Non-pigmented ciliary epithelial cell (primary cell): ENCODE data around the gene SDK1.

ENCODE experiments used
- DNase-seq: peaks from one replicate; pipeline ENCODE4 v3.0.0-alpha.2; 2010; ENCODE audit warnings: low read depth

SDK1 gene

GRCh38 chr7:3459111-3459510 is 158.1 kb downstream of the SDK1 start:
- no peak for DNase-seq

- DNase-seq, result no peak
Measured at GRCh38 chr7:3461923-3462322, 160.9 kb downstream of the SDK1 start.

DNA sequence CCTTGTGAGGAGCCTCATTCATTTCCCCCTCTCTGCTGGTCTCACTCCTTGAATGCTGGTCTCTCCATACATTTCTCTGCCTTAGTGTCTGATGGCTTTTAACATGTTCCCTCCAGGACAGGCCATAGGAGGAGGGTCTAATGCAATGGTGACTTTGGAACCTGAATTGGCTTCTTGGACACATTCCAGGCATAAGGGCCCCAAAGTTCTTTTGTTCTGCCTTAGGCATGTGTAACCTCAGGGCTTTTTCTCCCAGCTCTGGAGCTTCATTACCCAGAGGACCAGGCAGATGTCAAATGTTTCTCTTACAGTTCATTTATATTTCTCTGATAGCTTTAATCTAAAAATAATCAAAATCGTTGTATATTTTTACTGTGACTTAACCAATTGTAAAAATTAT is 162.6 kb downstream of the SDK1 start:
- DNase-seq, result no peak

- no peak for DNase-seq
Measured at GRCh38 chr7:3464900-3465622, 164.0 kb downstream of the SDK1 start.

DNA sequence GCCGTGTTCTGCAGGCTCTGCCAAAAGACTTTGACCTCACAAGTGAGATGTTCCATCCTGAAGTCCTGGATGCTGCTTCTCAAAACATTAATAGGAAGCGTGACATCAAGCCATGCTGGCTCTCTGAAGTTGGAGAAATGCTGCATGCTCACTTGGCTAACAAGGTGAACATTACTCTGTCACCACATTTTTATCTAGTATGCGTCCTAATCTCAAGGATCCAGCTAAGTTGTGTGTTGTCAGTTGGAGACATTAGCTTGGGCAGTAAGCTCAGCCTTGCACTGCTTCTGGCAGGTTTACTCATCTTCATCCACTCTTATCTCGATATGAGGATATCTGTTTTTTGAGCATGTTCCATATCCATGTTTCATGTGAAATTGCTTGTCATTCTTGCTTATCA is 165.2 kb downstream of the SDK1 start:
- no peak for DNase-seq

DNA sequence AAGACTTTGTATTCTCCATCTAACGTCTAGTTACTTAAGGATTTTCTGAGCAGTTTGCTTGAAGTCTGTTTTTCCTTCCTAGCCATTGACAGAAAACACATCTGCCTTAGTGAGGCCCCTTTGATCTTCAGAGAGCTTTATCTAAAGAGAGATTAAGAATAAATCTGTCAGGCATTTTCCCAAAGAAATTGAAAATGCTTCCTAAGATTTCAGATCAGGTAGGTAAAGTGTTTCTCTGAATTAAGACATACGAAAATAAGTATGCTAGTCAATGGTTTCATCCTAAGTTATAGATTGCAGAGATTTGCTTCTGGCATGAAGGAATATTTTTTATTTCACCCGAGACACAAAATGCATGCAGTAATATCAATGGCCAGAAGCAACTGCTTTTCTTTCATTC is 168.6 kb downstream of the SDK1 start:
- no peak for DNase-seq

GRCh38 chr7:3480197-3480596 is 179.1 kb downstream of the SDK1 start:
- DNase-seq, result no peak

DNA sequence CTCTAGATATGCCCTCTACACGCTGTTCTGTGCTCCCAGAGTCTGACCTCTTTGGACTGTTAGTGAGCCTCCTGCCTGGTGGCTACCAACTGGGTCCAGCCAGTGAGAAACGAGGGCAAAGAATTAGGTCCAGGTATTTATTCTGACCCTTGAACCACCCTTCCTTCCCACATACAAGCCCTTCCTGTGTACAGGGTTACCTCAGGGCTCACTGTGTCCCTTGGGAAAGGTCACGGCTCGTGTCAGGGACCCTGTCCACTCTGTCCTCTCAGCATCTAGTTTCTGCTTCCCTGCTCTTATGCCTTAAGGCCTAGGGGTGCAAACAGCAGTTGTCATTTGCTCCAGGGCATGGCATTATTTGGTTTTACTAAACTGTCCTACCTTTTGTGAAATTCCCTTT is 180.4 kb downstream of the SDK1 start:
- DNase-seq, result no peak

DNA sequence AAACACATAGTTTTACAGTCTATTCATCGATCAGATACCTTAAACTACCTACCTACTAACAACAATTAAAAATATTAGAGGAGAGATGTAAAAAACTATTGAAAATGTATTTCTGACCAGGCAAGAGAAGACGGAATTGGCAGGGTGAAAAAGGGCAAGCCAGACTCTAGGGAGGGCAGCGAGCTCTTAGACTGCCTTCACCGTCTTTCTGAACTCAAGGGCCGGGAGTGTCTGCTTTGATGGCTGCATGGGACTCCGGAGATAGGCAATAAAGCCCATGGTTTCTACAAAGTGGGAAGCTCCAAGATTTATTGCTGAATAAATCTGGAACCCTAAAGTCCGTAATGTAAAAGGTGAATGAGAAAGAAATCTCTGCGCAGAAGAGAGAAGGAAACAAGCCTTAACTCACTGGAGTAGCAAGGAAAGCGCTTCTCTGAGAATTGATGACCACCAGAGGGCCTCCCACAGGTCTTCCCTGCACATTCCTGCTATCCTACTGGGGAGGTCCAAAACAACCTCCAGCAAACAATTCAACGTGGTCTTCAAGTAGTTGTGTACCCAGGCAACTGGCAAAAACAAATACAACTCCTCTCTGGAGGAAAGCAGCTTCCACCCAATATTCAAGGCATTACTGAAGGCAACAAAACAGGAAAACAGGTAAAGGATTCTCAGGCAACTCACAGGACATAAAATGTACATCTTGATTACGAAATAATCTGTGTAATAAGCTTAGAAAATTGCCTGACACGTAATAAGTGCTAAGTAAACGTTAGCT is 181.3 kb downstream of the SDK1 start:
- DNase-seq, result no peak

DNA sequence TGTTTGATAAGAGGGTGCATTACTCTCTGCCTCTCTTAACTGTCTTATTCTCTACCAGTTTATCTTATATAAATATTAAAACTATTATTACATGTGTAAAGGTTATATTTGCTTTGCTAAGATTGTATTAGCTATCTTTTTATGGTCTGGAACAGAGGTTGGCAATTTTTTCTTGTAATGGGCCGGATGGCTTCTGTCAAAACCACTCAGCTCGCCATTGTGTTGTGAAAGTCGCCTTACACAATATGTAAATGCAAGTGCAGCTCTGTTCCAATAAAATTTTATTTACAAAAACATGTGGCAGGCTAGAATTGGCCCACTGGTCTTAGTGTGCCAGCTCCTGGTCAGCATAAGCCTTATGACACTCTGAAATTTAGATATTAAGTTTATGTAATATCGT is 185.8 kb downstream of the SDK1 start:
- no peak for DNase-seq

DNA sequence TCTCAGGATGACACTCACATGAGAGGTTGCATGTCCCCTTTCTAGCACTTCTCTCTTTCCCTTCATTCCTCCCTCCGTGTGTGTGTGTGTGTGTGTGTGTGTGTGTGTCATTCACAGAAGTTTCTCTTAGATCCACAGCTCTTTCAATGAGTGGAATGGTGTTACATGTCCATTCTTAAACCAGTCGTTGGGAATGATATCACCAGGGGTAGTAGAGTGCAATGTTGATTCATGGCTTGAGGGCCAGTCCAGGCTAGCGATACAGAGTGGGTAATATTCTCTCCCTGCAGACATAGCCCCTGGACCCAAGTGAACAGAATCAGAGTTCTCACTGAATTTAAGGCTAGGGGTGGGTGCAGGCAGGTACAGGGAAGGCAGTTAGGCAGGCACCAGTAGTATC is 187.8 kb downstream of the SDK1 start:
- no peak for DNase-seq

DNA sequence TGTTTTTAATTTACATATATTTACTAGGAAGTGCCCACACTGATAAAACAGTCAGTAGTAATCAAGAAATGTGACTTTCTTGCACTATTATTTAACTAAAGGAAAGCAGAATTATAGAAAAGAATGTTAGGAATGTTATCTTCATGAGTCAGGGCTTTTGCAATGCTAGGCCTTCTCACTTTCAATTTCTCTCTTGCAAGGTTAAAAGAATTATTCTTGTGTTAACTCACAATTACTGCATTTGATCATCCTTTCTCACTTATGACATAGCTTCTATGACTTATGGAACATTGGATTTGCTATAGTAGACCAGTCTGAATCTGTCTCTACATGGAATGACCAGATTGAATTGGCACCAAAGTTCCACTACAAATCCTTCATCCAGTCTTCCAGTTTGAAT is 192.4 kb downstream of the SDK1 start:
- DNase-seq, result peak; percentile 41

- no peak for DNase-seq
Measured at GRCh38 chr7:3494947-3495346, 193.9 kb downstream of the SDK1 start.

DNA sequence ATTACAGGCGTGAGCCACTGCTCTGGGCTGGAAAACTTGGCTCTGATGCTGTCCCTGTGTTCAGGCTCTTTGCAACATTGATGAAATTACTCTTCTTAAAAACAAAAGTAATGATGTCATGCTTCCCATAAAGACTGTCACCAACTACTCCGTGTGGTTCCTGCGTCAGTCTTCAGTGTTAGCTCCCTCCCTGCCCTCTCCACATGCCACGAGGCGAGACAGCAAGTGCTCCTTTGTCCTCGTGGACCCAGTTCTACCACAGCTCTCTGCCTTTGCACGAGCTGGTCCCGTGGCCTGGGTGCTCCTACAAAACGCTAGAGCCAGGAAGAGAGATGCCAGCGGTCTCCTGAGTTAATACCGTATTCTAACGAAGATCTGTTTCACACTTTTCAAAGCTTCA is 194.5 kb downstream of the SDK1 start:
- DNase-seq, result no peak

DNA sequence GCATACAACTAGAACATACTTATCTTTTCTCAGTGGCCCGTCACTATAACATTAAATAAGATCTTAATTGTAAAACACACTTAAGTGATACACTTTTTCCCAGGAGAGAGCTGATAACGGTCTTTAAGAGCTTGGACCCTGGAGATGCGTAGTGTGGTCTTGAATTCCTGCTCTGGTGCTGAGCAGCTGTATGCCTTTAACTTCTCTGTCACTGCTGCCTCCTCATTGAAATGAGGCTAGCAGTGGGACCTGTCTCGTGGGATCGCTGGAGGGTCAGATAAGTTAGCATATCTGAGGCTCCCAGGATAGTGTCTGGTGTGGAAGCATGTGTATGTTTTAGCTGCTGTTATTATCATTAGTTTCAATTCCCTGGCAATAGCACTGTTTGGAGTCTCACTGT is 194.9 kb downstream of the SDK1 start:
- no peak for DNase-seq

DNA sequence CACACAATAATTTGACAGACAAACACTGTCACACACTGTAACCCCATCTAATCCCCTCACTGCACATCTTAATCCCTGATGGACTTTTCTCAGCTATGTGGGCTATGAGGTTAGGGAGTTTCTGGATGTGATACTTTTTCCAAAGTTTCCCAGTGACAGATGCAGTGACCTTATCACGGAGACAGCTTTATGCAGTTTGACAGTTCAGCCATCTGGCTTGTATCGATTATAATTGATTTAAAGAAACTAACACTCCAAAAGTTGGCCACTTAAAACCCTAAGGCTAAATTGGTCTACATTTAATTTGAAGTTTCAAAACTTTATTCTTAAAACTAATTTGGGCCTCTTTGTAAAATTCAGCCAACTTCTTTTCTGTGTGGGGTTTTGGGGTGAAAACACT is 196.7 kb downstream of the SDK1 start:
- no peak for DNase-seq

- no peak for DNase-seq
Measured at GRCh38 chr7:3501671-3502070, 200.6 kb downstream of the SDK1 start.

DNA sequence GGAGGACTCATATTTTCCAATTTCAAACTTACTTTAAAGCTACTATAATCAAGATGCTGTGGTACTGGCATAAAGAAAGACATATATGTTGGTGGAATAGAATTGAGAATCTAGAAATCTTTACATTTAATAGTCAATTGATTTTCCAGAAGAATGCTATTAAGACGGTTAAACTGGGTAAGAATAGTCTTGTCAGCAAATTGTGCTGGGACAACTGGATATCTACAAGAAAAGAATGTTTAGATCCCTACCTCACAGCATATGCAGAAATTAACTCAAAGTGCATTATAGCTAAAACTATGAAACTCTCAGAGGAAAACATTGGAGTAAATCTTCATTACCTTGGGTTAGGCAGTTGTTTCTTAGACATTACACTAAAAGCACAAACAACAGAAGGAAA is 203.3 kb downstream of the SDK1 start:
- no peak for DNase-seq

DNA sequence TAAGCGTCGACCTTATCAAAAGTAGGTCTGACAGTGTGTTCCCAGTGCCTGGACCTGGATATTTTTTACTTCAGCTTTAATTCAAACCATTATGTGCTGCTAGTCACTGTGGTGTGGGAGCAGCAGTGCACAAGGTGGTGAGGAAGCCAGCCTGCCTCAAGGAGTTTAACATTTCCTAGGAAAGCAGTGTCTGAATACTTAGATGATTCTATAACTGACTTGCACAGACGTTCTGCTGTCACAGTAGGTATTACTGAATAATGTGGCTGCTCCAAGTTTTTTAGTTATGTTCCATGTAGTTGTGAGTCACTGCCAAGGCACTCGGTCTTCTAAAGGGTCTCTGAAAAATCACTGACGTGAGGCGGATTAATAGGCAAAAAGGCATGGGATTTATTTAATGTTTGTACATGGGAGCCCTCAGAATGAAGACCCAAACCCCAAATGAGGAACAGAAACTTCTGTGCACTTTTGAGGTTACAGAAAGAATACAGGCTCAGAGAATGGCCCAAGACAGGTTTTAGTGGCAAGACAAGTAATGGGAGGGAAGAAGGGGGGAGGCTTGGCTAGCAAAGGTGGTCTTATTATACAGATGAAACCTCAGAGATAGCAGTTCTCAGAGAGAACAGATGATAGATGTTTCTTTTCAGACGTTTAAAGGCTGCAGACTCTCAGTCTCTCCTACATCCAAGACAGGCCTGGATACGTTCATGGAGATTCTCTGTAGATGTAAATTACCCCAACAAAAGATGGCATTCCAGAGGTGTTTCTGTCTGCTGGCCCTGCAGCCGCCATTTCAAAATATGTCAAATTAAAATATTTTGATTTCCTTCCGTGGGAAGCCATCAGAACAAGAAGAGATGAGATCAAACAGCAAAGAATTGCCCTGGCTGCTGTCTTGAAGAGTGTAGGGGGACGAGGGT is 209.3 kb downstream of the SDK1 start:
- DNase-seq, result peak; percentile 15

DNA sequence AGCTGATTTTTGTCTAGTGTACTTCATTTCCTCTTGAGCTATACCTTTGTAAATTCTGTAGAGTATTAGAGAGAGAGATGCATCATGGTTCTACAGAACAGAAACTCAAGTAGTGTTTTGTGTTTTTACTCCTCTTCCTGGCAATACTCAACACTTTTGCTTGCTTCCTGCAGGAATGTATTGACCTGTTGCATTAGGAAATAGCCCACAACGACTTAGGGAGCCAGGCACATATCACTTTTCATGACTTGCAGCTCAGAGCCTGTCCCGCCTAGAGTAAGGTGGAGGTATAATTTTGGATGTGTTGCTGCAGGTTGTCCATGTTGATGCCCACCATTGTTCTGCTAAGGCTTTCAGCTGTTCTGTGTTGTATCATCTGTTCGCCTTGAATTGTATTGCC is 216.3 kb downstream of the SDK1 start:
- no peak for DNase-seq

- DNase-seq, result peak; percentile 28
Measured at GRCh38 chr7:3518546-3518945, 217.5 kb downstream of the SDK1 start.

DNA sequence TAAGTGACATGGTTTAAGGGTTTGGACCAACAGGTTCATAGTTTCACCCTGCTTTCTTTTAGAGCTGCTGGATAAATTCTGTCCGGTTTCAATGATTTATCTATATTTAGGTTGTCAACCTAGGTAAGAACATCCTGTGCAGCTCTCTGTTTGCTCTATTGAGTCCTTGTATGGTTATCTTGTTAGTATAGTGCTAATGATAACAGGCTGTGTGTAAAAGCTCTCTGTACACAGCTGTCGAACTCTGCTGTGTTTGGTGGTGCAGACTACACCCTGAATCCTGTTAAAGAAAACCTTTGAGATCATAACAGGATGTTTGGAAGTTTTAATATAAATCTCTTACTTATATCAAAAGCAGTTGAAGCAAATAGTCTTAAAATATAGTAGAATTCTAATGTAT is 219.2 kb downstream of the SDK1 start:
- DNase-seq, result no peak
